GM12878 (cell line): ENCODE results near the gene MCOLN1. TPM values are rescaled to one million over a fixed set of nuclear protein-coding genes. Genes with fewer than 3 reads are reported as not detected.

Experiments used
- ATAC-seq: fragments of 200-7000 bp; cut with Tn5 transposase; 3 replicates; pipeline ENCODE4 v1.9.1; 2020; ENCODE audit warnings: mild to moderate bottlenecking, moderate library complexity
- BruUV-seq: library from RNA; stranded (reverse); fragments of 400-500 nt; replicated peaks from 2 replicates; lab custom pipeline; 2021; lab: Mats Ljungman, UMichigan
- CTCF ChIA-PET: fragments of 300-600 bp; sonication (Branson Sonifier 250); formaldehyde crosslinking; extraction: SDS; loops from one replicate; lab custom pipeline; 2021; ENCODE audit warnings: inconsistent platforms; lab: Yijun Ruan, JAX
- POLR2A ChIA-PET: fragments of 350-600 bp; formaldehyde crosslinking; extraction: SDS; loops from one replicate; lab custom pipeline; 2021; ENCODE audit warnings: inconsistent platforms; lab: Charles Lee
- RAD21 ChIA-PET: fragments of 300-600 bp; sonication (Branson Sonifier 250); formaldehyde crosslinking; loops from one replicate; lab custom pipeline; 2023; ENCODE audit warnings: antibody characterized with exemption; ENCODE audit not compliant: unreplicated experiment; lab: Charles Lee
- SMC1A ChIA-PET: fragments of 300-600 bp; sonication (Branson Sonifier 250); formaldehyde crosslinking; loops from one replicate; lab custom pipeline; 2023; ENCODE audit not compliant: unreplicated experiment, uncharacterized antibody; lab: Charles Lee
- DNase-seq: peaks from one replicate; pipeline ENCODE4 v3.0.0-alpha.2; 2011; ENCODE audit warnings: low read depth, low spot score
- FAIRE-seq: peaks from 3 replicates; lab custom pipeline; 2011; peaks lifted over from hg19 to GRCh38; lab: Jason Lieb, UNC
- H2AFZ ChIP-seq: 2 replicates; pipeline ENCODE4 v1.6.0; 2011; ENCODE audit warnings: low read depth, low read length, control low read depth; ENCODE audit not compliant: control insufficient read depth
- H3K27ac ChIP-seq: 2 replicates; pipeline ENCODE4 v1.5.1; 2011; ENCODE audit warnings: control low read depth; ENCODE audit not compliant: control insufficient read depth, insufficient read depth
- H3K27me3 ChIP-seq, 2 experiments: replicated peaks in 1 of 2; 2 replicates each; pipeline versions ENCODE4 v1.6.0 to v1.6.1; 2011; ENCODE audit warnings: low read length in 1 of 2; ENCODE audit not compliant: control insufficient read depth in 2 of 2, insufficient read depth in 2 of 2
- H3K36me3 ChIP-seq, 2 experiments: 2 replicates each; pipeline ENCODE4 v1.5.1; 2011; ENCODE audit warnings: low read length in 1 of 2; ENCODE audit not compliant: control insufficient read depth in 2 of 2, insufficient read depth in 2 of 2
- H3K4me1 ChIP-seq: 2 replicates; pipeline ENCODE4 v1.6.1; 2011; ENCODE audit warnings: mild to moderate bottlenecking, low read length, moderate library complexity, mixed read lengths; ENCODE audit not compliant: control insufficient read depth, insufficient read depth
- H3K4me2 ChIP-seq: 2 replicates; pipeline ENCODE4 v1.6.0; 2011; ENCODE audit warnings: control low read depth; ENCODE audit not compliant: control insufficient read depth, insufficient read depth
- H3K4me3 ChIP-seq: fragments of 200-600 bp; sonication (generic); 2 replicates; pipeline ENCODE4 v1.5.1; 2016
- H3K79me2 ChIP-seq: 2 replicates; pipeline ENCODE4 v1.6.0; 2011; ENCODE audit warnings: low read length; ENCODE audit not compliant: control insufficient read depth, insufficient read depth
- H3K9ac ChIP-seq: 2 replicates; pipeline ENCODE4 v1.8.0; 2011; ENCODE audit warnings: low read length, control low read depth, mixed read lengths; ENCODE audit not compliant: control insufficient read depth, insufficient read depth
- H3K9me3 ChIP-seq: replicated peaks from 3 replicates; pipeline ENCODE4 v1.5.1; 2011; ENCODE audit warnings: mild to moderate bottlenecking, low read length; ENCODE audit not compliant: control insufficient read depth, insufficient read depth
- H4K20me1 ChIP-seq: 2 replicates; pipeline ENCODE4 v1.6.0; 2011; ENCODE audit not compliant: control insufficient read depth, insufficient read depth
- ASH2L ChIP-seq: fragments of 300-600, 200-600 bp; sonication (generic); IDR thresholded peaks from 2 replicates; pipeline ENCODE4 v1.6.1; 2017; ENCODE audit warnings: low read depth, mild to moderate bottlenecking, borderline replicate concordance
- CUX1 ChIP-seq: IDR thresholded peaks from 2 replicates; pipeline ENCODE4 v1.6.1; 2012; ENCODE audit warnings: improper control_type of control experiment, low read depth, low read length; ENCODE audit not compliant: insufficient replicate concordance
- HDAC2 ChIP-seq: fragments of 200-600 bp; sonication (generic); IDR thresholded peaks from 2 replicates; pipeline ENCODE4 v1.6.1; 2017
- JUNB ChIP-seq: IDR thresholded peaks from 2 replicates; pipeline ENCODE4 v1.6.1; 2016; ENCODE audit warnings: antibody characterized with exemption, mild to moderate bottlenecking
- MAX ChIP-seq: IDR thresholded peaks from 2 replicates; pipeline ENCODE4 v1.6.1; 2012; ENCODE audit warnings: low read depth, low read length, improper control_type of control experiment
- NFYA ChIP-seq: IDR thresholded peaks from 2 replicates; pipeline ENCODE4 v1.6.1; 2011; ENCODE audit warnings: low read depth, mild to moderate bottlenecking, low read length, improper control_type of control experiment, borderline replicate concordance
- POLR2A ChIP-seq: IDR thresholded peaks from 2 replicates; pipeline ENCODE4 v1.6.1; 2011; ENCODE audit warnings: low read depth, mild to moderate bottlenecking, low read length
- SIN3A ChIP-seq: IDR thresholded peaks from 2 replicates; pipeline ENCODE4 v1.6.1; 2012; ENCODE audit warnings: low read depth, low read length, improper control_type of control experiment
- SIX5 ChIP-seq: IDR thresholded peaks from 2 replicates; pipeline ENCODE4 v1.6.1; 2011; ENCODE audit warnings: mild to moderate bottlenecking, low read depth, low read length, moderate library complexity; ENCODE audit not compliant: severe bottlenecking
- SKIL ChIP-seq: fragments of 450-650 bp; IDR thresholded peaks from 2 replicates; pipeline ENCODE4 v1.6.1; 2017; ENCODE audit warnings: mild to moderate bottlenecking, low read depth, inconsistent platforms; ENCODE audit not compliant: poor library complexity, severe bottlenecking
- SREBF2 ChIP-seq: IDR thresholded peaks from 2 replicates; pipeline ENCODE4 v1.6.1; 2012; ENCODE audit warnings: mild to moderate bottlenecking, low read length
- SUPT20H ChIP-seq: IDR thresholded peaks from 2 replicates; pipeline ENCODE4 v1.6.1; 2011; ENCODE audit warnings: low read depth, mild to moderate bottlenecking, low read length, moderate library complexity, borderline replicate concordance; ENCODE audit not compliant: control insufficient read depth
- TAF1 ChIP-seq: IDR thresholded peaks from 2 replicates; pipeline ENCODE4 v1.6.1; 2011; ENCODE audit warnings: mild to moderate bottlenecking, low read depth, low read length, borderline replicate concordance
- TARDBP ChIP-seq: IDR thresholded peaks from 2 replicates; pipeline ENCODE4 v1.6.1; 2016; ENCODE audit warnings: borderline replicate concordance
- WGBS: methylation state at CpG from one replicate; pipeline ENCODE4 v1.1.6; 2016; ENCODE audit warnings: low lambda C conversion rate; ENCODE audit not compliant: insufficient replicate concordance, insufficient coverage; ENCODE audit errors: missing lambda C conversion rate; 5-methylcytosine and 5-hydroxymethylcytosine counted together
- in situ Hi-C: fragments of 300-500 bp; cut with MboI; formaldehyde crosslinking; loops from 9 replicates; pipeline ENCODE4 v1.14.3; 2018; ENCODE audit warnings: mixed read lengths
- intact Hi-C: fragments of 100-400 bp; cut with micrococcal nuclease; formaldehyde crosslinking; loops from one replicate; pipeline ENCODE4 v1.14.2; 2022; ENCODE audit not compliant: unreplicated experiment
- polyA plus RNA-seq, 11 experiments: library from polyadenylated mRNA; depleted of rRNA in 4 of 11; unstranded in 6 of 11; stranded (reverse) in 5 of 11; fragments of >200 nt; fragmentation: Nextera tagmentation in 4 of 11; fragmentation: Illumina TruSeq in 1 of 11; extraction: Ambion mirVana in 4 of 11; extraction: Trizol in 1 of 11; gene quantifications; 1 replicate in 1 of 11; 2 replicates in 10 of 11; pipeline versions ENCODE4 v1.2.1 to v1.2.3, GENCODE V29; 2011 to 2016; ENCODE audit warnings: inconsistent platforms in 2 of 11, missing spikeins in 2 of 11, low read depth in 1 of 11
- total RNA-seq, 4 experiments: library from RNA; depleted of rRNA in 3 of 4; stranded (reverse); fragments of >200 nt in 3 of 4; fragmentation: Illumina TruSeq in 1 of 4; extraction: Trizol in 1 of 4; gene quantifications; 2 replicates each; pipeline versions ENCODE4 v1.2.1 to v1.2.3, GENCODE V29; 2013 to 2021

Gene MCOLN1
- total and polyA plus RNA-seq, 10 of the 15 experiments (the other 5 are each of a cell fraction or from before 2014, with no cell fraction given), result 0.42 to 15.6 (median 4.9) TPM

GRCh38 chr19:7492142-7492541 lies 30.3 kb upstream of the MCOLN1 start:
- POLR2A ChIA-PET, result no interaction called here
- CTCF ChIA-PET, result no interaction called here
- Histone ChIP-seq H3K27ac (no peak overlapping the region), H4K20me1 (no peaks in the 10 kb centered on the region), H3K9me3 (no peaks in the 10 kb centered on the region), H3K36me3 (no peaks in the 10 kb centered on the region), H3K27me3 (no peaks in the 10 kb centered on the region), H3K4me1 (no peaks in the 10 kb centered on the region; the same call in 1 of the 2 replicates), H2AFZ (no peak overlapping the region), H3K79me2 (no peaks in the 10 kb centered on the region), H3K9ac (no peak overlapping the region), H3K4me3 (no peak overlapping the region), H3K4me2 (no peak overlapping the region)
- RAD21 ChIA-PET, result no interaction called here
- under 1% methylated on average over 4 of the region's 4 CpGs for WGBS
- DNase-seq, result no peak
- ATAC-seq, result no peak
- in situ Hi-C loops, result no loop called here
- FAIRE-seq, result no peak
- SMC1A ChIA-PET, result no interaction called here
- BruUV-seq, result no TSS peak
- intact Hi-C loops, result no loop called here
- TF ChIP-seq CUX1, result no peak
- TF ChIP-seq MAX, result no peak
- TF ChIP-seq SIX5, result no peak
- TF ChIP-seq SUPT20H, result no peak
- TF ChIP-seq POLR2A, result no peak
- TF ChIP-seq JUNB, result no peak
- no peak for TF ChIP-seq SKIL
- no peak for TF ChIP-seq SREBF2
- TF ChIP-seq SIN3A, result no peak
- no peak for TF ChIP-seq NFYA
- TF ChIP-seq TAF1, result no peak
- TF ChIP-seq HDAC2, result no peak
- TF ChIP-seq ASH2L, result no peak
- TF ChIP-seq TARDBP, result no peak
